WERI-Rb-1 (cell line): ENCODE measurements around the gene SPTB.
"Not testable (repeated sequence)": the region's sequence is repeated elsewhere in the genome, so short reads cannot be mapped to it uniquely, and the experiment has no call there.

ENCODE experiments used
- DNase-seq: peaks from one replicate; pipeline ENCODE4 v3.0.0-alpha.2; 2020
- H3K27ac ChIP-seq: fragments of 250-450 bp; sonication (Bioruptor Pico); 2 replicates; pipeline ENCODE4 v1.5.1; 2020; ENCODE audit warnings: mild to moderate bottlenecking, moderate library complexity
- H3K27me3 ChIP-seq: fragments of 250-450 bp; sonication (Bioruptor Pico); 2 replicates; pipeline ENCODE4 v1.5.1; 2021; ENCODE audit warnings: mild to moderate bottlenecking, low read depth, moderate library complexity; ENCODE audit not compliant: insufficient read depth, severe bottlenecking
- H3K36me3 ChIP-seq: fragments of 250-450 bp; sonication (Bioruptor Pico); 2 replicates; pipeline ENCODE4 v1.5.1; 2020; ENCODE audit warnings: mild to moderate bottlenecking, moderate library complexity
- H3K4me3 ChIP-seq: 2 replicates; pipeline ENCODE4 v1.5.1; 2011; ENCODE audit warnings: low read depth, mild to moderate bottlenecking, control low read depth, low read length
- H3K9me3 ChIP-seq: fragments of 250-450 bp; sonication (Bioruptor Pico); 2 replicates; pipeline ENCODE4 v1.5.1; 2021; ENCODE audit warnings: mild to moderate bottlenecking, moderate library complexity; ENCODE audit not compliant: severe bottlenecking
- CTCF ChIP-seq: IDR thresholded peaks from 2 replicates; pipeline ENCODE4 v1.5.1; 2011; ENCODE audit warnings: low read depth, mild to moderate bottlenecking, control low read depth, inconsistent platforms, low read length

The SPTB gene

GRCh38 chr14:64806862-64807495, 72.7 kb downstream of the SPTB start:
- Histone ChIP-seq H3K27me3 (no peaks in the 10 kb centered on the region), H3K36me3 (no peaks in the 10 kb centered on the region), H3K9me3 (no peaks in the 10 kb centered on the region), H3K4me3 (no peak overlapping the region), H3K27ac (no peak overlapping the region)
- no peak for DNase-seq
- TF ChIP-seq CTCF = no peak

DNA sequence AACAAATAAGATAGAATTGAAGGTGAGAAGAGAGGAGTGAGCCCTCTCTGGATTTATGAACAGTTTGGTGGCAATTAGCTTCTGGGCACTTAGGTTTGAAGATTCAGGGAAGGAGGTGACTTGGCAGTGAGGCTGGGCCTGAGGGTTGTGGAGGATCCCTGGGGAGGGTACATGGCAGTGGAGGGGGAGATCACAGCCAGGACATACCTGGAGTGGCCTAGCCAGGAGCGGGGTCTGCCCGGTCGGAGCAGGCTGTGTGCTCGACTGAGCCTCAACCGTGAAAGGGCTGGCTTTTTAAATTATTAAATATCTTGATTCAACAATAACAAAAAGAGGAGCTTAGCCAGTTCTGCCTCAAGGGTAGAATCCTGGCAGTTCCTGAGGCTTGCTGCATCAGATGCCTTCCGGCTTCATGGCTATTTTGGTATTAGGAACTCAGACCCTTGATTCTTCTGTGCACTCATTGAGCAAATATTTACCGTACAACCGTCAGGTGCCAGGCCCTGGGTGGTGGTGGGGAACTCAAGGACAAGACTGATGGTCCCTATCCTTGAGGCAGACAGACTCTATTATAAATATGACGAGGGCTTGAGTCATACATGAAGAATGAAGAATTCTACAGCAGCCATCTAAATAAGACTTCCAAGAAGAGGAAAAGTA, 73.4 kb downstream of the SPTB start:
- no peak for TF ChIP-seq CTCF
- no peak overlapping the region for H3K27ac ChIP-seq
- H3K27me3 ChIP-seq = no peaks in the 10 kb centered on the region
- no peaks in the 10 kb centered on the region for H3K36me3 ChIP-seq
- DNase-seq = no peak
- H3K9me3 ChIP-seq = no peaks in the 10 kb centered on the region
- no peak overlapping the region for H3K4me3 ChIP-seq

GRCh38 chr14:64805646-64806045, 74.1 kb downstream of the SPTB start:
- not testable (repeated sequence) for DNase-seq, H3K4me3 ChIP-seq, H3K9me3 ChIP-seq, H3K27me3 ChIP-seq, H3K36me3 ChIP-seq, H3K27ac ChIP-seq

DNA sequence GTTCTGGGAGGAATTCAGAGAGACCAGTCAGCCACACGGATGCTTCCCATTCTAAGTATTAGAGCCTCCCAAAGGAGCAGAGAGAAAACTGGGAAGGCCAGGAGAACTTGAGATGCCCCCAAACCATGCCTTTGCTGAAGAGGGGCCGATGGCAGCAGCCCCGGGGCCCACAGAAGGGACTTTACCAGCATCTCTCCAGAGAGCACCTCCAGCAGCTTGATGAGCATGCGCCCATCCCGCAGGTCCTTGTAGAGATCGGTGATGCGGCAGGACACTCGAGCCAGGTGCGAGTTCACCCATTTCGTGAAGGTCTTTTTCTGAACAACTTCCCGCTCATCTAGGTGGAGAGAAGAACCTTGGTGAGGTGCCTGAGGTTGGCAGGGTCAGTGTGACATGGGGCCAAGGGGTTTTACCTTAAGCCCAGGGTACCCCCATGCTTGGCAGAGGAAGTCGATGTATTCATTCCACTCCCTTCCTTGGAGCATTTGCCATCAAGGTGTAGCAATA, 74.9 kb downstream of the SPTB start:
- Histone ChIP-seq H3K27me3 (no peaks in the 10 kb centered on the region), H3K4me3 (no peak overlapping the region), H3K27ac (no peak overlapping the region), H3K9me3 (no peaks in the 10 kb centered on the region), H3K36me3 (no peaks in the 10 kb centered on the region; the same call in 1 of the 2 replicates)
- no peak for TF ChIP-seq CTCF
- DNase-seq = no peak

DNA sequence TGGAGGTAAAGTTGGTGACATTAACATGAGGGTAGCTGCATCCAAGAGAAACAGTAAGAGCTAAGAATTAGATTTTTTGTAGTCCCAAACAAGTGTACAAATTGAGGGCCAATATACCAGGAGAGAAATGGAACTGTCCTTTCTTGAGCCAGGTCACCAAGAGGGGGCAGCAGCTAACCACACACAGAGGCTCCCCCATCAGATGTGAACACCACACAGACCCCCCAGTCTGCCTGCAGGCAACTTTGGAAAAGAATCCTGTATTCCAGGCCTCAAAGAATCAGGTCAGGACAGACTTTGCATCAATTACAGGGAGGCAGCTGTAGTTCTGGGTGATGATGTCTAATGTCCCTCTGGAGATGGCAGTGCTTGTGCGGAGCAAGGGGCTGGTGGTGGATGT, 77.9 kb downstream of the SPTB start:
- TF ChIP-seq CTCF = peak; percentile 75
- DNase-seq = peak; percentile 60
- H3K9me3 ChIP-seq = no peaks in the 10 kb centered on the region
- H3K27ac ChIP-seq = no peak overlapping the region
- H3K27me3 ChIP-seq = no peaks in the 10 kb centered on the region
- no peaks in the 10 kb centered on the region; the same call in 1 of the 2 replicates for H3K36me3 ChIP-seq
- H3K4me3 ChIP-seq = no peak overlapping the region

DNA sequence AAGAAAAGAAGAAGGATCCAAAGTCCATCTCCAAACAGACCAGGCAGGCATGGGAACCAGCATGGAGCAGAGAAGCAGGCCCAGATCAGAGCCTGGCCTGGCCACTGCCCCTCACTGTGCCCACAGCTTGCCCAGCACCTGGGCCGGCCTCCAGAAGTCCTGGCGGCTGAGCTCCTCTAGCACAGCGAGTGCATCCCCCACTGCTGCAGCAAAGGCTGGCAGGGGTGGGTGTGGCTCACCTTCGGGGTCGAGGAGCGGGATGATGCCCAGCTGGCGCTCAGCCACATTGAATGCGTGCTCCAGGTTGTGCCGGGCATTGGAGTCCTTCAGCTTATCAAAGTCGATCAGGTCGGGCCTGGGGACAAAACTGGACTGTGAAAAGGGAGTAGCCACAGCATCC, 78.7 kb downstream of the SPTB start:
- no peaks in the 10 kb centered on the region for H3K9me3 ChIP-seq
- no peaks in the 10 kb centered on the region; the same call in 1 of the 2 replicates for H3K36me3 ChIP-seq
- H3K27me3 ChIP-seq = no peaks in the 10 kb centered on the region
- no peak overlapping the region for H3K4me3 ChIP-seq
- DNase-seq = no peak
- TF ChIP-seq CTCF = no peak
- no peak overlapping the region for H3K27ac ChIP-seq
